IPS-NIHi7 (cell line): ENCODE measurements around the gene PPP1R13B.

Experiments
- DNase-seq: peaks from one replicate; pipeline ENCODE4 v3.0.0; 2012; ENCODE audit warnings: mixed read lengths; ENCODE audit errors: extremely low spot score

PPP1R13B gene

DNA sequence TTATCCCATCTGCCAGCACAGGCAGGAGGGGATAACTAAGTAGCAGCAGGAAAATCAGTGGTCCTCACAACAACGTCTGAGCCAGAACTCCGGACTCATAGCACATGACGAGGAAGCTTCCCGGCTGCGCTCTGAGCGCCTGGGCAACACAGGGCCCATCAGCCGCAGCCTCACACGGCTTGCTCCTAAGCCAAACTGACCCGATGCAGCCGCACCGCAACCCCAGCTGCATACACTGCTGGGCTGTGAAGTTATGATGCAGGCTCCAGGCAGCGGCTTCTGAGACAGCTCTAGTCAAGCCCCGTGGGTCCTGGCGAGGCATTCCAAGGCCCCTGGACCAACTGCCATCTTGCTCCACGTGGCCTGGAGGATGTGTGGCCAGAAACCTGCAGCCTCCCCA is 103.7 kb downstream of the PPP1R13B start:
- DNase-seq, result no peak

GRCh38 chr14:103742499-103743255 is 104.7 kb downstream of the PPP1R13B start:
- DNase-seq, result no peak

GRCh38 chr14:103741876-103742275 is 105.5 kb downstream of the PPP1R13B start:
- no peak for DNase-seq

DNA sequence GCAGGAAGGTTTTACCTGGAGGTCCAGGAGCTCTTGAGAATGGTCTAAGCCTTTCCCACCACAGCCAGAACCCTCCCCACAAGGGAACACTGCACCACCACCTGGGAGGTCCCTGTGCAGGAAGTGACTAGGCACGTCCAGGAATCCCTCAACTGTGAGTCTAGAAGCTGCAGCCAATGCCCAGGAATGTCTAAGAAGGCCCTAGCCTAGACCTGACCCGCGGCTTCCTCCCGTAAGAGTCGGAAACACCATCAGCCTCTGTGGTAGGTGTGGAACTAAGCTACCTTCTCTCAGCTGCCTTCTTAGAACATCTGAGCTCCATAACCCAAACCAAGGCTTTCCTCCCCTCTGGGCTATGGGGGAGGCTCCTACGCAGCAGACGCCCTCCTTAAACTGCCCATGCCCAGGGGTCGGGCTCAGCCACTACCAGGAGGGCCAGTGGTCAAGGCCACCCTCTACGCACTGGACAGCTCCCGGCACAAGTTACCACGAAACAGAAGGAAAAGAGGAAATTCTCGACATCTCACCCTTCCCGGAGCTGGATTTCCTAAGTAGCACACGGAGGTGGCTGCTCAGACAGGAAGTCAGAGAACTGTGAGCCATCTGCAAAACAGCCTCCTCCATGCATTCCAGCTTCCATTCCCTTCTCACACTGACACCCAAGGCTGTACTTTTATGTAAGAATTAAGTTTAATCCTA is 106.2 kb downstream of the PPP1R13B start:
- DNase-seq, result no peak

GRCh38 chr14:103739793-103740501 is 107.4 kb downstream of the PPP1R13B start:
- DNase-seq, result no peak

- no peak for DNase-seq
Measured at GRCh38 chr14:103739466-103739792, 107.9 kb downstream of the PPP1R13B start.

- DNase-seq, result no peak
Measured at GRCh38 chr14:103738701-103739451, 108.5 kb downstream of the PPP1R13B start.

DNA sequence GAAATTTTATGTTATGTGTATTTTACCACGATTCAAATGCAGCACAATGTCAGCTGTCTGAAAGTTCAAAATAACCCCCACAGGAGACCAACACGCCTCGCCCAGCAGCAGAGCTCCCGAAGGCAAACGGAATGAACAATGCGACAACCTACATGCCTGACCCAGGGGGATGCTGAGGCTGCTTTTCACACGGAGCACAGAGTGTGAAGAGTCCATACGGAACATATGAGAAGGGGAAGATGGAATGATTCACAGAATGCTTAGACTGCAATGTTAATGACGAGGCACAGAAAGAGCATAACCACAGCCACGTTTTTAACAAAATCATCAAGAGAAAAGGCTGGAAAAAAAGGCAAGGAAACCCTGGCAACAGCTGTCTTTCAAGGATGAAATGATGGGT is 109.2 kb downstream of the PPP1R13B start:
- DNase-seq, result no peak

DNA sequence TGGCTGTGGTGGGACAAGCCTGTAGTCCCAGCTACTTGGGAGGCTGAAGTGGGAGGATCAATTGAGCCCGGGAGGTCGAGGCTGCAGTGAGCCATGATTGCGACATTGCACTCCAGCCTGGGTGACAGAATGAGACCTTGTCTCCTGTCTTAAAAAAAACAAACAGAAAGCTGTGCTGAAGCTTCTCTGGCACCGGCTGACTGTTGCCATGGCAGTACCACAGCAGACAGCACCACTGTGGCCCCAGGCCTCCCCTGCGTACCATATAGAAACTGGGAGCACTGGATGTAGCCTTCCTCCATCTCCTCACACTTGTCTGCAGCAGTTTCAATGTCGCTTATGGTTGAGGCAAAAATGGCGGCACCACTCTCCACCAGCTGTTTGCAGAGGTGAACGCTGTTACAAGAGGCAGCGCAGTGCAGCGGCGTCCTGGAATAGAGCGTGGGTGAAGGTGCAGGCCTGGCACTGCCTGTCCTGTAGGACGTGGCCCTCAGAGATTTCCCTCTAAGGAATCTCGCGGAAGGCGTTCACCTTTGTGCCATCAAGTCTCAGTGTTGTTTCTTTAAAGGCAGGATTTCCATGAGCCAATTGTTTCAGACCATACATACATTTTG is 109.8 kb downstream of the PPP1R13B start:
- no peak for DNase-seq

DNA sequence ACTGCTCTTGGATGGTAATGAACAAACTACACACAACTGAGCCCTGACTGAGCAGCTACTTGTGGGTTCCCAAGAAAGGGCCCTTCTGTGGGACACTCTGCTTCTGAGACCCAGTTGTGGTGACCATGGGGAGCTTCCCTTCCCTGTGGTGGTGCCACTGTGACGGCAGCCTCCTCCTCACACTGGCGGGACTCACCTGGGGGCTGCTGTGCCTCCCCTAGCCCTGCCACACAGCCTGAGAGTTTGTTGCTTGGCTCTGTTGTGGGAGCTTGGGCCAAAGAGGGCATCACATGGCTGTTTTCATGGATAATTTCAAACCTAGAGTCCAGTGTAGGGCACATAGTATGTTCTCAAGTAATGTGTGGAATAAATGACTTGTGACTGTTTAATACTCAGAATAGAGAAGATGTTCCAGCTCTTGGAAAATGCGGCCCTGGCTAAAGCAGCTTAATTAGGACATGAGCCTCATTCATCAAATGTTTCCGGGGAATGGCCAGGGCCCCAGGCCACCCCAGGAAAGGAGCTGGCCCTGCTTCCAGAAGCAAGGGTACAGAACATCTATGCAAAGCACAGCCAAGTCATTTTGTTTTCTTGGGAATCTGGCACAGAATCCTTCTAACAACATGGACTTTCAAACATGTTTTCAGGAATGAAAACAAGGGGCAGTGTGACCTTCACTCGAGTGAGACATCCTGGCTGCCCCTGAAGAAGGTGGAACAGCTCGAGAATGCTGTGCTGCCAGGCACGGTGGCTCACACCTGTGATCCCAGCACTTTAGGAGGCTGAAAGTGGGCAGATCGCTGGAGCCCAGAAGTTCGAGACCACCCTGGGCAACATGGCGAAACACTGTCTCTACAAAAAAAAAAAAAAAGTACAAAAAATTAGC is 110.6 kb downstream of the PPP1R13B start:
- no peak for DNase-seq

DNA sequence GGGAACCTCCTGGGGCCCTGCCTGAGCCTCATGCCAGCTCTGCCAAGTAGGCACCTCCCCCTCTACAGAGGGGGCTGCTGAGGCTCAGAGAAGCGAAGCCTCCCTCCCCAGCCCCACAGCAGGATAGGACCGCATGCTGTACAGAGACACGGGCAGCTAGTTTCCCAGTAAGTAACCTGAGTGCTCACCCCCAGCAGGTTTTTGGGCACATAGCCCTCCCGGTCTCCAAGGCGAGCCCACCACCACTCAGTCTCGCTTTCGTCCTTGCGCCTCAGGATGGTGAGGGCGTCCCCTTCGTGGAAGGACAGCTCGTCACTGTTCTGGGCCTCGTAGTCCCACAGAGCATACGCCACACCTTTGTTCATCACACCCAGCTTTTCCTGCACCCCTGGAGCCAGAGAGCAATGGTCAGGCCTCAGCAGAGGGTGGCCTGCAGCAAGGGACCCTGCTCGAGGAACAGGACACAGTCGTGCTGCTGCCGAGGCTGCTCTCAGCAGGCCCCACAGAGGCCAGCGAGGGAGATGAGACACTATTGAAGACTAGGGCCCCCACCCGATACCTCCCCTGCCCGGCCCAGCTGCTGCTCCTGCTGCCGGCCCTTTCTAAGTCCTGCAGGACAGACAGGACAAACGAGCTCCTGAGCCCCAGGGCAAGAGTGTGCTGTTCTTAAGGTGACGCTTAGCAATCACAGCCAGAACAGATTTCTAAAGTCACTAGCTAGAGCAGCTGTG is 111.4 kb downstream of the PPP1R13B start:
- DNase-seq, result no peak

- DNase-seq, result no peak
Measured at GRCh38 chr14:103735439-103735814, 111.9 kb downstream of the PPP1R13B start.

- no peak for DNase-seq
Measured at GRCh38 chr14:103735022-103735421, 112.4 kb downstream of the PPP1R13B start.

GRCh38 chr14:103734081-103734888 is 113.1 kb downstream of the PPP1R13B start:
- DNase-seq, result no peak

DNA sequence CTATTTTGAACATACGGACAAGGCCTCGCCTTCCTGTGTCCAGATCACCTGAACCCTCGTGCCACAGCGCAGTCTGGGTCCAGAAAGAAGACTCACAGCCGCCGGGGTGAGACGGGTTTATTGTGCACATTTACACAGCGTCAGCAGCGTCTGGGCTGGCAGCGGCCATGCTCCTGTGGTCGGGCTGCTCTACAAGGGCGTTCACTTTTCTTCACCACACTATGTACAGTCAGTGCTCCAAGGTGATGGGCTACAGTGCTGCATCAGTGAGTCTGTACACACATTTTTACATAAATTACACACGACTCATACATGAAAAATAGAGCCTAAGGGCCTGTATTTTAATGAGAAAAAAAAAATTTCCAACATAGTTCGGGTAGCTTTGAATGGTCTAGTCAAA is 113.7 kb downstream of the PPP1R13B start:
- DNase-seq, result no peak

DNA sequence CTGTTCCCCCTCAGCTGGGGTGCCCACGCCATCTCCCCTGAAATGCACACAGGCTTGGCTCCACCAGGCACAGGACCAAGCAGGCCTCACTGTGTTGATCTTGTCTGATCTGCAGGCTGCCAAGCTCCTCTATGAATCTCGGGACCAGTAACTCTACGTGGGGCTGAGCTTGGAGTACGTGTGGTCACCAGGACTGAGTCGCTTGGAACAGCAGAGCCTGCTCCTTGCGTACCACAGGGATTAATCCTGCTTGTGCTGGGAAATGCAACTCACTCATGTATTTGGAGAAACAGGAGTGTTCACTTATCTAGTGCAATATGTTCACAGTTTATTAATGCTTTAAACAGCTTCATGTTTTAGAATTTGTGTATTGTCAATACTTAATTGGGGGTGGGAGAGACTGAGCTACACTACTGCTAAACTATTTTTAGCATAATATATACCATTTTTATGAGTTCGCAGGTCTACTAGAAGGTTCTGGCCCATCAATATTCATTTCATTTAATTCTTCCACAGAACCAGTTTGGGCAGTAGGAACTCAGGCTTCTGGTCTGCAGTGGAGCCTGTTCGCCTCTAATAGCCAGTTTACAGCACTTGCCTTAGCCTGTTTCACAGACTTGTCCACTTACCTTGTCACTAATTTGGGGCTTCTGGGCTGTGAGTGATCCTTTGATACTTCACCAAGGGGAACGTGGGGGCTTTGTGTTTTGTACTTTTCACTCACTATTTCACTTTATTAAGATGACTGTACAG is 114.3 kb downstream of the PPP1R13B start:
- DNase-seq, result no peak

DNA sequence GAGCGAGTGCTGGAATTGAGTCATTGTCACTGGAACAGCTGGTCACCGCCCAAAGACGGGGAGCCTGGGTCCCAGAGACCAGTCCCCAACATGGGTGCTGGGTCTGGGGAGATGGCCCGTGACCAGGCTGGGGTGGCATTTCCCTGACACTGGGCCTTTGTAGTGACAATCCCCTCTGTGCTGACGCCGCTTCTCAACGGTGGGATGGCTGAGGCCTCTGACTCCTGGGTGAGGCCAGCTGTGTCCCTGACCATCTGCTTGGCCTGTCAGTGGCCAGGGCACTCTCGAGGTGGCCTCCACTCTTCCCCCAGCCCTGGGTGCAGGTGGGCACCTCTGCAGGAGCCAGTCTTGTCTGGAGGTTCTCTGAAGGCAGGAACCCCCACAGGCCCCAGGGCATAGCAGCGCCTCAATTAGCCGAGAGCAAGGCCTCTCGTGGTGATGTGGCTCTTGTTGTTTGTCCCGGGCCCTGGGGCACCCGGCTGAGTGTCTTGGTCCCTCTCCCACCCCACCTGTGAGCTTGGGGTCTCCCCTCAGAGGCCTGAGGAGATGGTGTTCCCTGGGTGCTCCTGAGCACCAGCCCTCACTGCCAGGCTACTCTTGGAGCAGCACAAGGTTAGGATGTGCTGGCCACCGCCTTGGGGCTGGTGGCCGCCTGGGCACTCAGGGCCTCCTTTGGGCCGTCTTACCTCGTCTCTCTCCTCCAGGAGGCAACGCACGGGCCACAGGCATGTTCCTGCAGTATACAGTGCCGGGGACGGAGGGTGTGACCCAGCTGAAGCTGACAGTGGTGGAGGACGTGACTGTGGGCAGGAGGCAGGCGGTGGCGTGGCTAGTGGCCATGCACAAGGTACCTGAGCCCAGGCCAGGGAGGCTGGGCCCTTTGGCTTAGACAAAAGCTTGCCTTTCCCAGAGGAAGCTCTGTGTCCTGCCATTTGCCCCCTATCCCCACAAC is 115.2 kb downstream of the PPP1R13B start:
- DNase-seq, result no peak
